ENCODE data around the gene ENDOD1. TPM values are rescaled to one million over a fixed set of nuclear protein-coding genes. Genes with fewer than 3 reads are reported as not detected.

Gene ENDOD1
- polyA plus RNA-seq, 1 experiment = 11.0 TPM

DNA sequence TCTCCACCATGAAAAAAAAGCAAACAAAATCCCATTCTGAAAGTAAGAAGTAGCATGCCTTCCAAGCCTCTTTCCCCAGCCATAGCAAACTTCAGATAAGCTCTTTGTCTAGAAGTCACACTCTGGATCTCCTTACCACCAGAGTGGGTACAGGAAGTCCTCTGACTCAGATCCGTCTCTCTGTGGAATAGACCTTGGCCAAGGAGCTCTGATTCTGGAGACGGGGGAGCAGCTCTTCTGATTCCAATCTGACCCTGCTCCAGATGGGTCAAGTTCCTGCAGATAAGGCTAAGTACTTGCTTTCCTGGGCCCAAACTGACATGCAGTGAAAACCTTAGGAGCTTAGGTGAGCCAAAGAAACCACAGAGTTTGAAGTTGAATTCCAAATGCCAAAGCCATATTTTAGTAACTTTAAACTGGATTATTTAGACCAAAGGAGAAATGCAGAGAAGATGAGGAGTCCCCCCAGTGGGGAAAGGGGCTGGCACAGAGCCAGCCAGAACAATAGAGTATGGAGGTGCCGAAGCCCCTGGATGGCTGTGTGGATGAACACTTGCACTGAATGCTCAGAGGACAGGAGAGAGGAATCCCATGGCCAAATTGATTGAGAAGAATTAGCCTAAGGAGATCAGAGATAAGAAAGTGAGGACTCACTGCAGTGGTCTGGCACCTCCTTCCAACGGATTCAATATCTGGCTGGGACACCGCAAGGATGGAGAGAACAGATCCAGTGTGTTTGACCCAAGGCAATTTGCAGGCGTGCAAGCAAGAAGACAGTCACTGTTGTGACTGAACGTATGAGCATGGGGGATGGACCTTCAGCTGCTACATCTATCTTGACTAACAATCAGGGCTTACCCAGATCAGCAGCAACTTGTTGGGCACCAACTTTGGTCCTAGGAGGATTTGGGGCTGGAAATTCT, 54.9 kb downstream of the ENDOD1 start:
- Histone ChIP-seq H3K27me3 (ENCODE audit: control insufficient read depth, insufficient read depth, low read length) (no peaks in the 10 kb centered on the region), H3K4me3 (ENCODE audit: low read depth, low read length) (no peak overlapping the region), H3K36me3 (ENCODE audit: control insufficient read depth, insufficient read depth, low read length) (no peaks in the 10 kb centered on the region)
- DNase-seq (ENCODE audit: low read depth) = no peak
- ChIA-PET CTCF (interaction anchor here (1.4 to 12.2 kb wide), 2 partner anchors 76 to 620 kb away, joined by 4 to 128 read pairs; partner anchors contain the start of gene SRSF8), POLR2A (no interaction called here)
- TF ChIP-seq, protein P1, sequence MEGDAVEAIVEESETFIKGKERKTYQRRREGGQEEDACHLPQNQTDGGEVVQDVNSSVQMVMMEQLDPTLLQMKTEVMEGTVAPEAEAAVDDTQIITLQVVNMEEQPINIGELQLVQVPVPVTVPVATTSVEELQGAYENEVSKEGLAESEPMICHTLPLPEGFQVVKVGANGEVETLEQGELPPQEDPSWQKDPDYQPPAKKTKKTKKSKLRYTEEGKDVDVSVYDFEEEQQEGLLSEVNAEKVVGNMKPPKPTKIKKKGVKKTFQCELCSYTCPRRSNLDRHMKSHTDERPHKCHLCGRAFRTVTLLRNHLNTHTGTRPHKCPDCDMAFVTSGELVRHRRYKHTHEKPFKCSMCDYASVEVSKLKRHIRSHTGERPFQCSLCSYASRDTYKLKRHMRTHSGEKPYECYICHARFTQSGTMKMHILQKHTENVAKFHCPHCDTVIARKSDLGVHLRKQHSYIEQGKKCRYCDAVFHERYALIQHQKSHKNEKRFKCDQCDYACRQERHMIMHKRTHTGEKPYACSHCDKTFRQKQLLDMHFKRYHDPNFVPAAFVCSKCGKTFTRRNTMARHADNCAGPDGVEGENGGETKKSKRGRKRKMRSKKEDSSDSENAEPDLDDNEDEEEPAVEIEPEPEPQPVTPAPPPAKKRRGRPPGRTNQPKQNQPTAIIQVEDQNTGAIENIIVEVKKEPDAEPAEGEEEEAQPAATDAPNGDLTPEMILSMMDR (IDR thresholded peaks at IDR 0.05; ENCODE audit: insufficient read depth, low read depth, low read length) = no peak

DNA sequence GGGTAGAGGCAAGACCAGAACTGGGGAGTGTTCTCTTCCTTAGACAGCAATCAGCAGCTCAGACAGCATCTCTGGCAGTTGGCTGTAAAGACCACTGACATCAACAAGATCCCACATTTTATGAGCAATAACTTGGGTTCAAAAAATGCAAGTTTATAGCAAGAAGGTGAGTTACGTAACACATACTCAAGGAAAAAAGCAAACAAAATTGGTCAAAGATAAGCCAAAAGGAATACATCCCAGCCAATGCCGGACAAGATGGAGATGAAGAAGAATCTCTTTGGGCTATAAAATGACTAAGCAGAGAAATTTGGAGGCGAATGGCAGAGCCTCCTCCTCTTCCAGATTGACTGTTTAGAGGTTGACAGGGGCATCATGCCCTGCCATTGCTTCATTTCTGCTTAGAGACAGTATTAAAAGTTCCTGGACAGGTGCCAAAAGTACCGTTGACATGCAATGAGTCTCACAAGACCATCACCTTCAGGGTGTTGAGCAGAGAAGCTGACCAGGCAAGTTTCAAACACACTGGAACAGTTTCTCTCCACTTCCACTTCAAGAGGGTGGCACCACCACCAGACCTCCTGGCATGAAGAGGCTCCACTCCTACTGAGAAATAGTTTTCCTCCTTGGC, 55.9 kb downstream of the ENDOD1 start:
- CTCF ChIA-PET = interaction anchor here (0.7 to 13.8 kb wide), 6 partner anchors 40 to 619 kb away, joined by 3 to 163 read pairs (median 4); partner anchors contain the start of gene SRSF8
- TF ChIP-seq, protein P1 (IDR thresholded peaks at IDR 0.05; ENCODE audit: insufficient read depth, low read depth, low read length) = no peak
- DNase-seq (ENCODE audit: low read depth) = no peak
- POLR2A ChIA-PET = no interaction called here
- Histone ChIP-seq H3K36me3 (ENCODE audit: control insufficient read depth, insufficient read depth, low read length) (no peaks in the 10 kb centered on the region), H3K27me3 (ENCODE audit: control insufficient read depth, insufficient read depth, low read length) (no peaks in the 10 kb centered on the region), H3K4me3 (ENCODE audit: low read depth, low read length) (no peak overlapping the region)

DNA sequence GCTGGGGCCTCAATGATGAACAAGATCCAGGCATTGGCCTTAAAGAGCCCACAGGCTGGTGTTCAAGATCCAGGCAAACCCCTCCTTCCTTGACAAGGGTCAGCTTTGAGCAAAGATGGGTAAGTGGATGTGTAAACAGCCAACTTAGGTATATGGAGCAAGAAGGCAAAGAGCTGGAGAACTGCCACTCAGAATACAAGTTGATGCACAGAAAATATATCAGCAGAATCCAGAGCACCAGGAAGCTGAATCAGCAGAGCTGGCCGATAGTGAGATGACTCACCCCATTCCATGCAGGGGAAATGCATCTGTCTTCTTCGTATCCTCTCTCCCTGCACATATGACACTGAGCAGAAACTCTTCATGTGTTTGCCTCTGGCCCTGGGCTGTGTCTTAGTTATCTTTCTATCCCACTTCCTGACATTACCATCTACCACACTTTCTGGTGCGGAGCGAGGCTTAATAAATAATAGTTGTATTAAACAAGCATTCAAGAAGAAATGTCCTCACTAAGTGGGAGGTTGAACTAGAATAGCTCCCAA, 57.8 kb downstream of the ENDOD1 start:
- POLR2A ChIA-PET = interaction anchor here (0.5 to 0.8 kb wide), 3 partner anchors 10 to 633 kb away, joined by 3 to 17 read pairs (median 3); no protein-coding TSS in a partner anchor
- Histone ChIP-seq H3K36me3 (ENCODE audit: control insufficient read depth, insufficient read depth, low read length) (no peaks in the 10 kb centered on the region), H3K27me3 (ENCODE audit: control insufficient read depth, insufficient read depth, low read length) (no peaks in the 10 kb centered on the region), H3K4me3 (ENCODE audit: low read depth, low read length) (no peak overlapping the region)
- TF ChIP-seq, protein P1 (IDR thresholded peaks at IDR 0.05; ENCODE audit: insufficient read depth, low read depth, low read length) = no peak
- CTCF ChIA-PET = interaction anchor here (0.7 to 13.8 kb wide), 6 partner anchors 18 to 617 kb away, joined by 3 to 163 read pairs (median 10); partner anchors contain the start of gene SRSF8
- DNase-seq (ENCODE audit: low read depth) = no peak

DNA sequence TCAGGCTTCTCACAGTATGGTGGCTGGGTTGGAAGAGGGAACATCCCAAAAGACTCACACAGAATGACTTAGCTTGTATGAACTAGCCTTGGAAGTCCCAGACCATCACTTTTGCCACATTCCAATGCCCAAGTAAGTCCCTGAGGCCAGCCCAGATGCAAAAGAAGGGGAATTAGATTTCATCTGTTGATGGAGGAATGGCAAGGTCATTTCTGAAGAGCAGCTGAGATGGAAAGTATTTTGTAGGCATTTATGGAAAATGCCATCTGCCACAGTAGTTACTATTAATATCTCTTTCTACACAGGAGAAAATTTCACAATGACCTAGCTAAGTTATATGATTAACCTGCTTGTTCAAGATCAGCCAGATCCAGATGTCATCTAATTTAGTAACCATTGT, 58.8 kb downstream of the ENDOD1 start:
- POLR2A ChIA-PET = no interaction called here

More for the DNA sequence above, 58.8 kb downstream of the ENDOD1 start:
- DNase-seq (ENCODE audit: low read depth) = no peak
- CTCF ChIA-PET = interaction anchor here (0.7 to 13.8 kb wide), 5 partner anchors 11 to 616 kb away, joined by 3 to 163 read pairs (median 17); partner anchors contain the start of gene SRSF8
- no peaks in the 10 kb centered on the region for H3K27me3 ChIP-seq (ENCODE audit: control insufficient read depth, insufficient read depth, low read length)
- H3K36me3 ChIP-seq (ENCODE audit: control insufficient read depth, insufficient read depth, low read length) = no peaks in the 10 kb centered on the region
- no peak overlapping the region for H3K4me3 ChIP-seq (ENCODE audit: low read depth, low read length)
- TF ChIP-seq, protein P1 (IDR thresholded peaks at IDR 0.05; ENCODE audit: insufficient read depth, low read depth, low read length) = no peak
